IMR-90 (cell line): ENCODE results near the gene SSC4D. TPM values are rescaled to one million over a fixed set of nuclear protein-coding genes. Genes with fewer than 3 reads are reported as not detected.

Experiments
- ATAC-seq: fragments of 200-7000 bp; cut with Tn5 transposase; 2 replicates; pipeline ENCODE4 v1.9.1; 2020; ENCODE audit warnings: low read depth, mild to moderate bottlenecking, moderate library complexity
- BruUV-seq: library from RNA; stranded (reverse); fragments of 400-500 nt; replicated peaks from 2 replicates; lab custom pipeline; 2021; lab: Mats Ljungman, UMichigan
- CTCF ChIA-PET: fragments of 300-600 bp; formaldehyde crosslinking; extraction: SDS; loops from one replicate; lab custom pipeline; 2021; ENCODE audit warnings: antibody characterized with exemption; lab: Yijun Ruan, JAX
- POLR2A ChIA-PET: fragments of 300-600 bp; sonication (Branson Sonifier 250); formaldehyde crosslinking; loops from one replicate; lab custom pipeline; 2022; ENCODE audit warnings: antibody characterized with exemption; ENCODE audit not compliant: unreplicated experiment; lab: Charles Lee
- DNase-seq: peaks from one replicate; pipeline ENCODE4 v3.0.0; 2013
- H2AFZ ChIP-seq: replicated peaks from 2 replicates; pipeline ENCODE3; 2013; ENCODE audit warnings: low read length, mild to moderate bottlenecking; ENCODE audit not compliant: poor library complexity
- H2AK5ac ChIP-seq: 2 replicates; pipeline ENCODE4 v1.6.1; 2013; ENCODE audit warnings: low read depth, low read length, inconsistent platforms
- H2AK9ac ChIP-seq: replicated peaks from 2 replicates; pipeline ENCODE3; 2013; ENCODE audit warnings: mild to moderate bottlenecking, low read depth, low read length, moderate library complexity; ENCODE audit not compliant: poor library complexity
- H2BK120ac ChIP-seq: 2 replicates; pipeline ENCODE4 v1.6.1; 2013; ENCODE audit warnings: low read depth, low read length, inconsistent platforms
- H2BK15ac ChIP-seq: 3 replicates; pipeline ENCODE4 v1.6.1; 2013; ENCODE audit warnings: low read depth, low read length, inconsistent platforms
- H2BK20ac ChIP-seq: 2 replicates; pipeline ENCODE4 v1.6.1; 2013; ENCODE audit warnings: low read depth, mild to moderate bottlenecking, inconsistent platforms, low read length, moderate library complexity
- H2BK5ac ChIP-seq: 2 replicates; pipeline ENCODE4 v1.6.1; 2013; ENCODE audit warnings: mild to moderate bottlenecking, low read depth, low read length, inconsistent platforms; ENCODE audit not compliant: poor library complexity, severe bottlenecking
- H3K14ac ChIP-seq: replicated peaks from 2 replicates; pipeline ENCODE4 v1.6.1; 2013; ENCODE audit warnings: low read depth, low read length, inconsistent platforms
- H3K18ac ChIP-seq: 2 replicates; pipeline ENCODE4 v1.6.1; 2013; ENCODE audit warnings: low read depth, low read length, control low read depth
- H3K23ac ChIP-seq: 2 replicates; pipeline ENCODE4 v1.6.1; 2013; ENCODE audit warnings: low read depth, low read length, inconsistent platforms
- H3K27ac ChIP-seq: 2 replicates; pipeline ENCODE4 v1.5.1; 2013; ENCODE audit warnings: mild to moderate bottlenecking, control low read depth, low read length; ENCODE audit not compliant: insufficient read depth
- H3K27me3 ChIP-seq: 2 replicates; pipeline ENCODE4 v1.6.1; 2013; ENCODE audit warnings: low read length; ENCODE audit not compliant: control insufficient read depth, insufficient read depth
- H3K36me3 ChIP-seq: 2 replicates; pipeline ENCODE4 v1.6.1; 2013; ENCODE audit warnings: low read length, mixed read lengths; ENCODE audit not compliant: control insufficient read depth, insufficient read depth
- H3K4ac ChIP-seq: 2 replicates; pipeline ENCODE4 v1.6.1; 2013; ENCODE audit warnings: low read depth, low read length, inconsistent platforms
- H3K4me1 ChIP-seq: 2 replicates; pipeline ENCODE4 v1.6.1; 2013; ENCODE audit warnings: low read length, mixed read lengths; ENCODE audit not compliant: control insufficient read depth, insufficient read depth
- H3K4me2 ChIP-seq: 2 replicates; pipeline ENCODE4 v1.6.1; 2013; ENCODE audit warnings: low read depth, mild to moderate bottlenecking, control low read depth, low read length, moderate library complexity
- H3K4me3 ChIP-seq: 2 replicates; pipeline ENCODE4 v1.5.1; 2013; ENCODE audit warnings: low read depth, mild to moderate bottlenecking, control low read depth, low read length, moderate library complexity; ENCODE audit not compliant: insufficient read depth
- H3K56ac ChIP-seq: 2 replicates; pipeline ENCODE4 v1.6.1; 2013; ENCODE audit warnings: low read length, inconsistent platforms; ENCODE audit not compliant: insufficient read depth; ENCODE audit errors: extremely low read depth
- H3K79me1 ChIP-seq, 2 experiments: 2 replicates each; pipeline ENCODE4 v1.6.1; 2013; ENCODE audit warnings: low read length in 2 of 2, inconsistent platforms in 1 of 2, low read depth in 1 of 2
- H3K9ac ChIP-seq: 2 replicates; pipeline ENCODE4 v1.6.1; 2013; ENCODE audit warnings: low read depth, low read length, control low read depth
- H3K9me1 ChIP-seq: 2 replicates; pipeline ENCODE4 v1.6.1; 2013; ENCODE audit warnings: low read length, inconsistent platforms; ENCODE audit not compliant: insufficient read depth
- H3K9me3 ChIP-seq: 2 replicates; pipeline ENCODE4 v1.6.1; 2013; ENCODE audit warnings: low read length; ENCODE audit not compliant: control insufficient read depth, insufficient read depth
- H4K20me1 ChIP-seq: 2 replicates; pipeline ENCODE4 v1.6.1; 2013; ENCODE audit warnings: low read length, inconsistent platforms; ENCODE audit not compliant: insufficient read depth
- H4K5ac ChIP-seq: 2 replicates; pipeline ENCODE4 v1.6.1; 2013; ENCODE audit warnings: mild to moderate bottlenecking, low read depth, low read length, control low read depth
- H4K8ac ChIP-seq, 2 experiments: 2 replicates each; pipeline ENCODE4 v1.6.1; 2013; ENCODE audit warnings: low read depth in 2 of 2, low read length in 2 of 2, control low read depth in 1 of 2, inconsistent platforms in 1 of 2
- H4K91ac ChIP-seq: 2 replicates; pipeline ENCODE4 v1.6.1; 2013; ENCODE audit warnings: low read depth, low read length, inconsistent platforms; ENCODE audit not compliant: insufficient read depth
- MAFK ChIP-seq: IDR thresholded peaks from 2 replicates; pipeline ENCODE4 v1.6.1; 2012; ENCODE audit warnings: low read depth, low read length, improper control_type of control experiment
- WGBS, 2 experiments: methylation state at CpG; one replicate each; pipeline versions ENCODE4 v1.1.5 to v1.1.7; 2013; ENCODE audit warnings: missing lambda C conversion rate in 2 of 2; ENCODE audit not compliant: insufficient read length in 1 of 2; ENCODE audit errors: extremely low coverage in 2 of 2; 5-methylcytosine and 5-hydroxymethylcytosine counted together
- dilution Hi-C: fragments of 300-500 bp; cut with HindIII; formaldehyde crosslinking; loops from one replicate; pipeline ENCODE4 v1.14.3; 2018; ENCODE audit warnings: low sequenced_read_pairs; ENCODE audit not compliant: unreplicated experiment
- in situ Hi-C: fragments of 300-500 bp; cut with MboI; formaldehyde crosslinking; loops from 3 replicates; pipeline ENCODE4 v1.14.3; 2019; ENCODE audit warnings: low sequenced_read_pairs, inconsistent platforms, mixed read lengths
- intact Hi-C: fragments of 100-400 bp; cut with micrococcal nuclease; formaldehyde crosslinking; loops from 2 replicates; pipeline ENCODE4 v1.10.0; 2022
- polyA plus RNA-seq, 3 experiments: library from polyadenylated mRNA; depleted of rRNA; stranded (reverse); fragments of >200 nt; gene quantifications; 2 replicates each; pipeline ENCODE4 v1.2.3, GENCODE V29; 2012; ENCODE audit warnings: low replicate concordance in 1 of 3
- total RNA-seq: library from RNA; depleted of rRNA; stranded (reverse); fragments of >200 nt; gene quantifications from 2 replicates; pipeline ENCODE4 v1.2.3, GENCODE V29; 2012

SSC4D gene
- total and polyA plus RNA-seq, 2 of the 4 experiments (the other 2 are of a cell fraction), result 0.36 to 0.70 TPM

DNA sequence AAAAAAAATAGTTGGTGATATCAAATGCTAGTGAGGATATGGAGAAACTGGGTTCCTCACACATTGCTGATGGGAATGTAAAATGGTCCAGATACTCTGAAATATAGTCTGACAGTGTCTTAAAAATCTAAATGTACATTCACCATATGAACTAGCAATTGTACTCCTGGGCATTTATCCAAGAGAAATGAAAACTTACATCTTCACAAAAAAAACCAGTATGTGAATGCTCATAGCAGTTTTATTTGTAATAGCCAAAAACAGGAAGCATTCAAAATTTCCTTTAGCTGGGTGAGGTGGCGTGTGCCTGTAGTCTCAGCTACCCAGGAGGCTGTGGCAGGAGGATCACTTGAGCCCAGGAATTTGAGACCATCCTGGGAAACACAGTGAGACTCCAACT is 2.1 kb upstream of the SSC4D start:
- dilution Hi-C loops, result no loop called here
- ChIA-PET CTCF (no interaction called here), POLR2A (no interaction called here)
- H3K4ac ChIP-seq, result no peak overlapping the region
- H2AK9ac ChIP-seq, result no peak overlapping the region
- no peaks in the 10 kb centered on the region for H4K20me1 ChIP-seq
- no peak overlapping the region for H2BK120ac ChIP-seq
- no peak overlapping the region for H2BK15ac ChIP-seq
- H3K79me1 ChIP-seq, result no peaks in the 10 kb centered on the region
- no peak for TF ChIP-seq MAFK
- H3K4me2 ChIP-seq, result no peak overlapping the region
- no peak overlapping the region for H2AFZ ChIP-seq
- no peak overlapping the region for H4K5ac ChIP-seq
- no peak overlapping the region for H3K23ac ChIP-seq
- no peak overlapping the region for H3K56ac ChIP-seq
- H2BK20ac ChIP-seq, result no peak overlapping the region
- H2AK5ac ChIP-seq, result no peak overlapping the region
- H3K4me3 ChIP-seq, result no peak overlapping the region
- H3K27me3 ChIP-seq, result peaks cover 7% of the 10 kb centered on the region
- no peaks in the 10 kb centered on the region for H3K9me3 ChIP-seq
- no peak overlapping the region for H3K27ac ChIP-seq
- H3K14ac ChIP-seq, result no peak overlapping the region
- no peaks in the 10 kb centered on the region for H3K4me1 ChIP-seq
- H3K18ac ChIP-seq, result no peak overlapping the region
- no peak for DNase-seq
- in situ Hi-C loops, result no loop called here
- BruUV-seq, result no TSS peak
- H2BK5ac ChIP-seq, result no peak overlapping the region
- H4K8ac ChIP-seq, result no peak overlapping the region
- H4K91ac ChIP-seq, result no peak overlapping the region
- H3K9me1 ChIP-seq, result no peaks in the 10 kb centered on the region
- WGBS, 2 experiments, result no CpG with 5 or more reads among the region's 1 CpG
- intact Hi-C loops, result no loop called here
- no peaks in the 10 kb centered on the region for H3K36me3 ChIP-seq
- no peak for ATAC-seq
- H3K9ac ChIP-seq, result no peak overlapping the region
